Uterus (tissue), 2 donors: ENCODE results near the gene ARHGAP45.
"Not testable (repeated sequence)": the region's sequence is repeated elsewhere in the genome, so short reads cannot be mapped to it uniquely, and the experiment has no call there.

ENCODE experiments used
- POLR2A ChIP-seq, 2 donors: fragments of 450-650 bp; IDR thresholded peaks; one replicate each; pipeline ENCODE4 v1.6.1; 2016; ENCODE audit warnings: antibody characterized with exemption in 2 of 2, mild to moderate bottlenecking in 1 of 2, moderate library complexity in 1 of 2
- TF ChIP-seq, protein P1 (sequence below), 4 experiments: fragments of 200-600 bp in 2 of 4; fragments of 450-650 bp in 2 of 4; sonication (generic) in 2 of 4; IDR thresholded peaks; one replicate each; pipeline ENCODE4 v1.5.1; 2016 to 2019; ENCODE audit warnings: antibody characterized with exemption in 4 of 4, mild to moderate bottlenecking in 2 of 4, moderate library complexity in 1 of 4

DNA sequence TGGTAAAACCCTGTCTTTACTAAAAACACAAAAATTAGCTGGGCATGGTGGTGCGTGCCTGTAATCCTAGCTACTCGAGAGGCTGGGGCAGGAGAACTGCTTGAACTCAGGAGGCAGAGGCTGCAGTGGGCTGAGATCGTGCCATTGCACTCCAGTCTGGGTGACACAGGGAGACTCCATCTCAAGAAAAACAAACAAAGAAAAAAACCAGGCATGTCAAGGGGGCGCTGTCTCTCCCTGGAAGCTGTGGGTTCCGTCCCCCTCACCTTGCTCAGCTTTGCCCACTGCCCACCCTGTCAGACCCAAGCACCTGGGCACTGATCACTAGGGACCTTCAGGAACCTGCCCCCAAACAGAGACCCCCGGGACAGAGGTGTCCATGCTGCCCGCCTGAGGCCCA, 62.1 kb downstream of the ARHGAP45 start:
- TF ChIP-seq, protein P1, sequence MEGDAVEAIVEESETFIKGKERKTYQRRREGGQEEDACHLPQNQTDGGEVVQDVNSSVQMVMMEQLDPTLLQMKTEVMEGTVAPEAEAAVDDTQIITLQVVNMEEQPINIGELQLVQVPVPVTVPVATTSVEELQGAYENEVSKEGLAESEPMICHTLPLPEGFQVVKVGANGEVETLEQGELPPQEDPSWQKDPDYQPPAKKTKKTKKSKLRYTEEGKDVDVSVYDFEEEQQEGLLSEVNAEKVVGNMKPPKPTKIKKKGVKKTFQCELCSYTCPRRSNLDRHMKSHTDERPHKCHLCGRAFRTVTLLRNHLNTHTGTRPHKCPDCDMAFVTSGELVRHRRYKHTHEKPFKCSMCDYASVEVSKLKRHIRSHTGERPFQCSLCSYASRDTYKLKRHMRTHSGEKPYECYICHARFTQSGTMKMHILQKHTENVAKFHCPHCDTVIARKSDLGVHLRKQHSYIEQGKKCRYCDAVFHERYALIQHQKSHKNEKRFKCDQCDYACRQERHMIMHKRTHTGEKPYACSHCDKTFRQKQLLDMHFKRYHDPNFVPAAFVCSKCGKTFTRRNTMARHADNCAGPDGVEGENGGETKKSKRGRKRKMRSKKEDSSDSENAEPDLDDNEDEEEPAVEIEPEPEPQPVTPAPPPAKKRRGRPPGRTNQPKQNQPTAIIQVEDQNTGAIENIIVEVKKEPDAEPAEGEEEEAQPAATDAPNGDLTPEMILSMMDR (IDR thresholded peaks at IDR 0.05): not testable (repeated sequence)
- not testable (repeated sequence) for TF ChIP-seq POLR2A (IDR thresholded peaks at IDR 0.05)
